Daoy (cell line): Measurements from ENCODE around the gene KIAA1614. TPM values are rescaled to one million over a fixed set of nuclear protein-coding genes. Genes with fewer than 3 reads are reported as not detected.
"Not testable (repeated sequence)": the region's sequence is repeated elsewhere in the genome, so short reads cannot be mapped to it uniquely, and the experiment has no call there.

Source experiments
- DNase-seq: peaks from one replicate; pipeline ENCODE4 v3.0.0-alpha.2; 2015; ENCODE audit warnings: low read depth
- total RNA-seq: library from RNA; depleted of rRNA; stranded (reverse); fragments of >200 nt; shearing (Covaris generic); gene quantifications from 2 replicates; pipeline ENCODE4 v1.2.3, GENCODE V29; 2014

Gene KIAA1614
- total RNA-seq, 1 experiment from 2014 or later, result 0.57 TPM

DNA sequence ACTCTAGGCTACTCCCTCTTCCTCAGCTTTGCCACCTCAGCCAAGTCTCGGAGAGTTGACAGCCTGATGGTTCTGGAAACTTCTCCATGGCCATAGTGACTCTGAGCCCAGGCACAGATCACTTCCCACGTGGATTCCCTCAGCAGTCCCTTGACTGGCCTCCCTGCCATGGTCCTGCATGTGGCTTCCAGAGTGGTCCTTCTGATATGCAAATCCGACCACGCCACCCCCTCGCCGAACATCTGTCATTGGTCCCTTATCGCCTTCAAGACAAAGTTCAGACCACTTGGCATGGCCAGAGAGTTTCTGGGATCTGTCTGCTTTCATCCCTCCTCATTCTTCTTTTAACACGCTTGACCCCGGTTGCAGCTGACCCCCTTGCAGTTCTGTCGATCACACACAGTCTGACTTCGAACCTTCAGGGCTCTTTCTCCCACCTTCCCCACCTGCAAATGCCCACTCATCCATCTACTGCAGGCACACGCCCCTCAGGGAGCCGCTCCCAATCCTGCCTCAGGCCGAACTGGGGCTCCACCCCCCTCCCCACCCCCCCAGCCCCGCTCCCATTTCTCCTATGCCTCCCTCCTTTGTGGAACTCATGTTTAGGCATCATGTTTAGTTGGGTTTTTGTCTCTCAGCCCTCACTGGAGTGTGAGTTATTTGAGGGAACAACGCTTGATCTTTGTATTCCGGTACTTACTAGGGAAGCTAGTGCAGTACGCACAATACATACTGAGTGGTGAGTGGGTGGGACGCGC lies 29.0 kb downstream of the KIAA1614 start:
- no peak for DNase-seq

DNA sequence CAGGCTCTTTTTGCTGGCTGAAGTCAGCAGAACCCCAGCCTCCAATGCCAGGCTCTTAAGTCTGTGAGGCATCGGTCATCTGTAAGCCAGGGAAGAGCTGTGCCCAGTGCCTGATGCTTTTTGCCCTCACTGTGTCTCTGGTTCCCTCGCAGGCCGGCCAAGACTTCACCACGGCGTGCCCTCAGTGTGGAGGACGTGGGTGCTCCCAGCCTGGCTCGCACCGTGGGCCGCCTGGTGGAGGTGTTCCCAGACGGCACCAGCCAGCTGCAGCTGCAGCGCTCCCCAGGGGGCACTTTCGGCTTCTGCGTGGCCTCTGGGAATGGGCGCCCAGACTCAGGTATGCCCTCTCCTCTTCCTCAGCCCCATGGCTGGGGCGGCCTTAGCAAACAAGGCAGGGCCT lies 32.5 kb downstream of the KIAA1614 start:
- no peak for DNase-seq

DNA sequence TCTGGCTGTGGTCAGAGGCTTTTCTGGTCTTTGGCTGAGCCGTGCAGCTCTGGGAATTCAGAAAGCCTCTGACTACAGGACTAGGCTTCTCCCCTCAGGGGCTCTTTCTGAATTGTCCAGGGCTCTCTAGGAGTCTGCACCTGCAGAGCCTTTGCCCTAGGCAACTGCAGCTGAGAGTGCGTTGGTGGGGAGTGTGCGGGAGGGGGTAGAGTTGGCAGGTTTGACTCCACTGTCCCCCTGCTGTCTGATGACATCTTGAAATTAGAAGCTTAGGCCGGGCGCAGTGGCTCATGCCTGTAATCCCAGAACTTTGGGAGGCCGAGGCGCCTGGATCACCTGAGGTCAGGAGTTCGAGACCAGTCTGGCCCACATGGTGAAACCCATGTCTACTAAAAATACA lies 32.9 kb downstream of the KIAA1614 start:
- DNase-seq, result no peak

DNA sequence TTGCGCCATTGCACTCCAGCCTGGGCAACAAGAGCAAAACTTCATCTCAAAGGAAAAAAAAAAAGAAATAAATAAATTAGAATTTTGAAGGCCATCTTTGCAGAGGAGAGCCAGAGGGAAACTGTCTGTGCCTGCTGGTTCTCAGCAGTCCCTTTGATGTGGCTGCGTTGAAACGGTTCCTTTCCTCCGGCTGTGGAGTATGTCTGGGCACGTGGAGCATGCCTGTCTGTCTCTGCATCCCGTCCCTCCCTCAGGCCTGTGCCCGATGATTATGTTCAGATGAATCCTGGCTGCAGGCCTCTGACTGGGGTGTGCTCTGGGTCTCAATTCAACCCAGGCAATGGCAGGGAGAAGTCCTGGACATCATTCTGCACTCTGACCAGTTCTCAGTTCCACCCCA lies 33.4 kb downstream of the KIAA1614 start:
- no peak for DNase-seq

- no peak for DNase-seq
Observed at GRCh38 chr1:180946541-180947498, 34.1 kb downstream of the KIAA1614 start.

GRCh38 chr1:180947499-180947885 lies 34.8 kb downstream of the KIAA1614 start:
- DNase-seq, result no peak

GRCh38 chr1:180947901-180948640 lies 35.4 kb downstream of the KIAA1614 start:
- no peak for DNase-seq

- DNase-seq, result no peak
Observed at GRCh38 chr1:180948641-180949615, 36.2 kb downstream of the KIAA1614 start.

DNA sequence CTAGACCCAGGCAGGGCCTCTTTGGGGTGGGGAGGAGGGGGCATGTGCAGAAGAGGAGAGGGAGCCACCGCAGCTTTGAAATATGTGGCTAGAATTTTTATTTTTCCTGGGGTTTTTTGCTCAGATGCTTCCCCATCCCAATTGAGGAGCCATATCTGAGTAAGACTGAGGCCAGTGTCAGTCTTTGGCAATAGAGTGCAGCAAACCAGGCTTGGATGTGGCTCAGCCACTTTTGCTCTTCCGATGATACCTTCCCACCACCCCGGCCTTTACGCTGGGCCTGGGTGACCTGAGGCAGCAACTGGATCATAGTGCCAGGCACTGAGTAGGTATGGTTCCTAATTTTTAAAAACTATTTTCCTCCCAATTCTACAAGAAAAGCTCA lies 36.9 kb downstream of the KIAA1614 start:
- no peak for DNase-seq

DNA sequence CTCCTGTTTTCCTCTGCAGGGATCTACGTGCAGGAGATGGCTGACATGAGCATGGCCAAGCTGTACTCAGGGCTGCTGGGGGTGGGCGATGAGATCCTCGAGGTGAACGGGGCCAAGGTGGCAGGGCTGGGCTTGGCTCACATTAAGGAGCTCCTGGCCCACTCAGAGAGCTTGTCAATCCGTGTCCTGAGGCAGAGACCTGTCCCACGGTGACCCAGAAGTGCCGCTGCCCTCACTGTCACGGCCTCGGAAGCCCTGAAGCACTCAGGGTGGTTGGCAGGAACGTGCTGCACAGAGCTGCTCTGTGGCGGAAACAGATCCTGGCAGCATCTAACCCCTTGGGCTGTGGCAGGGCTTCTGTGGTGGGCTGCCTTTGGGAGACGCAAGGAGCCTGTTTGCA lies 37.6 kb downstream of the KIAA1614 start:
- no peak for DNase-seq

- no peak for DNase-seq
Observed at GRCh38 chr1:180951186-180951745, 38.6 kb downstream of the KIAA1614 start.

DNA sequence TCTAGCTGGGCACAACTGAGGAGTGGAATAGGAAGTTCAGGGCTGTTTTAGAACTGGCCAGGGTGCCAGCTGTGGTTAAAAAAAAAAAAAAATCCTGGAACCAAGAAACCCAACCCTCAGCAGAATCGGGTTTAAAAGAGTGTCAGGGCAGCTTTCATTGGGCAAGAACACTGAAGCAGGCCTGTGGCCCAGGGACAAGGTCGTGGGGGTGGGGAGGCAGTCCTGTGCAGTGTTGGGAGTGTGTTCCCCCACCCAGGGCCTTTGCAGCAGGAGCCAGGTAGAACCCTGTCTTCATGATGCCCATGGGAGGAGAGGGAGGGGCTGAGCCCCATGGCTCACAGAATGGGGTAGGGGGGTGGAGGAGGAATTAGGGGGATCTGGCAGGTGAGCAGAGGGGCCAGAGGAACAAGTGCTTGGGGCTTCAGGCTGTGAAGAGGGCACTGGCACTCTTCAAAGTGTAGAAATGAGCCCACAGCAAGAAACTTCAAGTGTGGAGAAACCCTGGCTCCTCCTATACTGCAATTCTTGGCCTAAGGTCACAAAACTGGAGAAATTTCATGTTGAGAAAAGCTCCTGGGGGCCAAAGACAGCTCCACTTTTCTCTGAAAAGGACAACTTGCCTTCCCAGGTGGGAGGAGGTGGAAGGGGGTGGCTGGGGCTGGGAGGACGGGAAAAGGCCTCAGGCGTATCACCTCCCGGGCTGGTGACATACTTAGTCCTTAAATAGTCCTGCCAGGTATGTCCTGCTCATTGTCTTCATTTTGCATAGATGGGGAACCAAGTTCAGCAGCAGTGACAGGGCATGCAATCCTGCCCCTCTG lies 39.3 kb downstream of the KIAA1614 start:
- DNase-seq, result no peak

- DNase-seq, result no peak
Observed at GRCh38 chr1:180952657-180953013, 39.9 kb downstream of the KIAA1614 start.

DNA sequence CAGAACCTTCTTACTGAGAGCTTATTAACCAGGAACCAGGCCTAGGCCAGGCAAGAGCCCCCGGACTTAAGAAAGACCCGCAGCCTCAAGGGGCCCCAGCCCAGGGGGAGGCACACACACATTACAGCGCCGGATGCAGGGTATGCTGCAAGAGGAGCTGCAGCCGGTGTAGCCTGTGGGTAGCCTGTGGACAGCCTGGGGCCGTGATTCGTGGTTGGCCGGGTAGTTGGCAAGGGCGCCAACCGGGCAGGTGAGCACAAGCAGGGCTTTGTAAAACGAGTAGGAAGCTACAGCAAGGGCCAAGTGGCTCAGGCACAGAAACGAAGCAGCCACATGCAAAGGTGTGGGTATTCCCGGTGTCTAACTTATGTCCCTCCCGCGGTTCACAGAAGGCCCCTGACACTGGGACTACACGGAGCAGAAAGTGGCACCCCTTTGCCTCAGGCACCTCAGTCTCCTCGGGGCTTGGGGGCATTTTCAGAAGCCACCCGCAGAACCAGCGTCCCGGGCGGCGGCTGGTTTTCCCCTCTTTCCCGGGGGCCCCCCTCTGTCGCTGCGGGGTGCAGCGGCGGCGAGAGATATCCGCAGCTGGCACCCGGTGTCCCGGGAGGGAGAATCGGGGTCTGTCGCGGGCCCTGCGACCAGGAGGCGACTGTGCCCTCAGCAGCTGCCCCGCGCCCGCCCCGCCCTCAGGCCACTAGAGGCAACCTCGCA lies 40.8 kb downstream of the KIAA1614 start:
- DNase-seq, result peak; percentile 27

DNA sequence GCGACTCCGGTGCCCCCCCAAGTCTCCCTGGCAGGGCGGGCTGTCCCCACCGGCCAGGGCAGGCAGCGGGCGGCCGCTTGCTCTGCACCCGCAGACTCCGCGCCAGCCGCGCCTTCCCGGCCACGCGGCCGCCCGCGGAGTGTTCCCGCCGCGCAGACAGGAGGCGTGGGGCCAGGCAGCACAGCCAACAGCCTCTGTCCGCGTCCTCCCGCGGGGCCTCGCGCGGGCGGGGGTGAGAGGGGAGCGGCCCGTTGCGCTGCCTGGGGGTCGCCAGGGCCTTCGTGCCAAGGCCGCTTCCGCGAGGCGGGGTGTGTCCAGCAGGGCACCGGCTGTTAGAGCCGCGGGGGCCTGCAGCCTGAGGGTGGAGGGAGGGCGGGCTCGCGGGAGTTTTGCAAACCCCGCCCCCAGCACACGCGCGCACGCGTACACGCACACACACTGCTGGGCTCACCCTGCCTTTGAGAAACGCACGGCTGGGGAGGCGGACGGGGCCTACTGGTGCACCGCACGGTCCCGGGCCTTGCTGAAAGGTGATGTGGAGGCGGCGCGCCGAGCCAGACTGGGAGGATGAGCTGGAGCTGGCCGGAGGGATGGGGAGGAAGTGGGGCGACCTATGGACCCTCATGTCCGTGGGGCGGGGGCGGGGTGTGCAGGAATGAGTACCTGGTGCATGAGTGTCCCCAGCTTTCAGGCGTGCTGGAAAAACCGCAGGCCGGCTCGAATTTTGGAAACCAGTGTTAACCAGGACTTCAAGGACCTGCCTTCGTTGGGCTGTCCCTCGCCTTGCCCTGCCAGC lies 41.5 kb downstream of the KIAA1614 start:
- DNase-seq, result peak; percentile 73

DNA sequence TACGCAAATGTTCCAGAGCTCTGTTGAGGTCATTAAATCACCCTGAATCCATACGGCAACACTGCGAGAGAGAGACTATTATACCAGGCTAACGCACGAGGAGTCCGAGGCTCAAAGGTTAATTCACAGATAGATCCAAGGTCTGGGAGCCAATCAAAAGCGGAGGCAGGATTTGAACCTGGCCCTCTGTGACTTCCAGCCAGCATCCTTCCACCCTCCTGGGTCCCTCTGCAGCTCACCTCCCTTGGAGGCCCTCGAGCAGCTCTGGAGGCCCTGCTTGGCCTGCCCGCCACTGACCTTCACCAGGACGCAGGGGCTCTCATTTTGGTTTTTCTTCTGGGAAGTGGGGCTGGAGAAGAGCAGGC lies 42.1 kb downstream of the KIAA1614 start:
- DNase-seq, result no peak

GRCh38 chr1:180956028-180956640 lies 43.4 kb downstream of the KIAA1614 start:
- DNase-seq, result no peak

DNA sequence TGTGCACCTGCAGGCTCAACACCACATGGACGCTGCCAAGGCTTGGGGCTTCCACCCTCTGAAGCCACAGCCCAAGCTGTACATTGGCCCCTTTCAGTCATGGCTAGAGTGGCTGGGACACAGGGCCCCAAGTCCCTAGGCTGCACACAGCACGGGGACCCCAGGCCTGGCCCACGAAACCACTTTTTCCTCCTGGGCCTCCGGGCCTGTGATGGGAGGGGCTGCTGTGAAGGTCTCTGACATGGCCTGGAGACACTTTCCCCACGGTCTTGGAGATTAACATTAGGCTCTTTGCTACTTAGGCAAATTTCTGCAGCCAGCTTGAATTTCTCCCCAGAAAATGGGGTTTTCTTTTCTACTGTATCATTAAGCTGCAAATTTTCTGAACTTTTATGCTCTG lies 46.9 kb downstream of the KIAA1614 start:
- DNase-seq, result not testable (repeated sequence)
